HEK293 (cell line): ENCODE results near the gene UNCX.
A peak's percentile ranks its signal among the peaks of the same experiment; 100 is the strongest.

Source experiments
- BCL11A ChIP-seq: fragments of 450-650 bp; formaldehyde crosslinking; IDR thresholded peaks from 2 replicates; pipeline ENCODE4 v1.5.1; 2016; ENCODE audit warnings: low read depth, missing biosample characterization, missing genetic modification characterization
- ELK4 ChIP-seq: IDR thresholded peaks from 2 replicates; pipeline ENCODE4 v1.6.1; 2011; ENCODE audit warnings: mild to moderate bottlenecking, low read depth, low read length, borderline replicate concordance
- FEZF1 ChIP-seq: fragments of 450-650 bp; formaldehyde crosslinking; IDR thresholded peaks from 2 replicates; pipeline ENCODE4 v1.5.1; 2016; ENCODE audit warnings: missing biosample characterization, missing genetic modification characterization
- GLI4 ChIP-seq: fragments of 450-650 bp; formaldehyde crosslinking; IDR thresholded peaks from 2 replicates; pipeline ENCODE4 v1.5.1; 2016; ENCODE audit warnings: missing biosample characterization, missing genetic modification characterization
- PBX3 ChIP-seq: sonication (generic); formaldehyde crosslinking; IDR thresholded peaks from 2 replicates; pipeline ENCODE4 v1.8.1; 2022; ENCODE audit warnings: mild to moderate bottlenecking, moderate library complexity, missing genetic modification reagents
- SALL2 ChIP-seq: fragments of 450-650 bp; formaldehyde crosslinking; IDR thresholded peaks from 2 replicates; pipeline ENCODE4 v1.5.0; 2017; ENCODE audit warnings: missing biosample characterization, mild to moderate bottlenecking, missing genetic modification characterization, borderline replicate concordance
- WT1 ChIP-seq: fragments of 450-650 bp; formaldehyde crosslinking; IDR thresholded peaks from 2 replicates; pipeline ENCODE4 v1.5.1; 2016; ENCODE audit warnings: missing biosample characterization, missing genetic modification characterization
- YY2 ChIP-seq: fragments of 450-650 bp; formaldehyde crosslinking; IDR thresholded peaks from 2 replicates; pipeline ENCODE4 v1.5.1; 2016; ENCODE audit warnings: missing biosample characterization, missing genetic modification characterization
- ZBTB1 ChIP-seq: fragments of 450-650 bp; formaldehyde crosslinking; IDR thresholded peaks from 2 replicates; pipeline ENCODE4 v1.5.1; 2016; ENCODE audit warnings: missing biosample characterization, missing genetic modification characterization
- ZBTB48 ChIP-seq: fragments of 450-650 bp; formaldehyde crosslinking; IDR thresholded peaks from 2 replicates; pipeline ENCODE4 v1.5.1; 2016; ENCODE audit warnings: missing biosample characterization, missing genetic modification characterization
- ZBTB6 ChIP-seq: fragments of 450-650 bp; formaldehyde crosslinking; IDR thresholded peaks from 2 replicates; pipeline ENCODE4 v1.5.1; 2017; ENCODE audit warnings: missing biosample characterization, missing genetic modification characterization
- ZBTB8A ChIP-seq: fragments of 450-650 bp; formaldehyde crosslinking; IDR thresholded peaks from 2 replicates; pipeline ENCODE4 v1.5.1; 2016; ENCODE audit warnings: missing biosample characterization, missing genetic modification characterization
- ZNF19 ChIP-seq: fragments of 450-650 bp; formaldehyde crosslinking; IDR thresholded peaks from 2 replicates; pipeline ENCODE4; 2016; ENCODE audit warnings: missing biosample characterization, missing genetic modification characterization, low read depth
- ZNF211 ChIP-seq: fragments of 450-650 bp; formaldehyde crosslinking; IDR thresholded peaks from 2 replicates; pipeline ENCODE4 v1.5.1; 2016; ENCODE audit warnings: low read depth, missing biosample characterization, missing genetic modification characterization
- ZNF266 ChIP-seq: fragments of 450-650 bp; formaldehyde crosslinking; IDR thresholded peaks from 2 replicates; pipeline ENCODE4 v1.5.1; 2016; ENCODE audit warnings: missing biosample characterization, missing genetic modification characterization, low read depth
- ZNF280D ChIP-seq: fragments of 450-650 bp; formaldehyde crosslinking; IDR thresholded peaks from 2 replicates; pipeline ENCODE4 v1.5.1; 2016; ENCODE audit warnings: missing biosample characterization, missing genetic modification characterization
- ZNF302 ChIP-seq: fragments of 450-650 bp; formaldehyde crosslinking; IDR thresholded peaks from 2 replicates; pipeline ENCODE4 v1.5.1; 2016; ENCODE audit warnings: missing biosample characterization, missing genetic modification characterization, low read depth
- ZNF391 ChIP-seq: fragments of 450-650 bp; formaldehyde crosslinking; IDR thresholded peaks from 2 replicates; pipeline ENCODE4 v1.5.1; 2016; ENCODE audit warnings: low read depth, missing biosample characterization, missing genetic modification characterization, borderline replicate concordance
- ZNF560 ChIP-seq: fragments of 450-650 bp; formaldehyde crosslinking; IDR thresholded peaks from 2 replicates; pipeline ENCODE4 v1.5.1; 2017; ENCODE audit warnings: missing biosample characterization, missing genetic modification characterization, borderline replicate concordance
- ZNF571 ChIP-seq: fragments of 450-650 bp; formaldehyde crosslinking; IDR thresholded peaks from 2 replicates; pipeline ENCODE4 v1.5.0; 2017; ENCODE audit warnings: missing biosample characterization, missing genetic modification characterization
- ZNF610 ChIP-seq: fragments of 450-650 bp; formaldehyde crosslinking; IDR thresholded peaks from 2 replicates; pipeline ENCODE4 v1.5.1; 2016; ENCODE audit warnings: missing biosample characterization, missing genetic modification characterization, borderline replicate concordance
- TF ChIP-seq, protein P1 (sequence below): fragments of 450-650 bp; formaldehyde crosslinking; IDR thresholded peaks from 2 replicates; pipeline ENCODE4 v1.5.1; 2016; ENCODE audit warnings: missing biosample characterization, missing genetic modification characterization
- TF ChIP-seq, protein P2 (sequence below): fragments of 450-650 bp; formaldehyde crosslinking; IDR thresholded peaks from 2 replicates; pipeline ENCODE4 v1.5.1; 2017; ENCODE audit warnings: missing biosample characterization, missing genetic modification characterization
- TF ChIP-seq, protein P3 (sequence below): fragments of 450-650 bp; IDR thresholded peaks from 2 replicates; pipeline ENCODE4 v1.5.1; 2018; ENCODE audit warnings: missing biosample characterization, missing genetic modification characterization
- TF ChIP-seq, protein P4 (sequence below): fragments of 450-650 bp; IDR thresholded peaks from 2 replicates; pipeline ENCODE4 v1.5.1; 2018; ENCODE audit warnings: missing biosample characterization, mild to moderate bottlenecking, missing genetic modification characterization

The UNCX gene

DNA sequence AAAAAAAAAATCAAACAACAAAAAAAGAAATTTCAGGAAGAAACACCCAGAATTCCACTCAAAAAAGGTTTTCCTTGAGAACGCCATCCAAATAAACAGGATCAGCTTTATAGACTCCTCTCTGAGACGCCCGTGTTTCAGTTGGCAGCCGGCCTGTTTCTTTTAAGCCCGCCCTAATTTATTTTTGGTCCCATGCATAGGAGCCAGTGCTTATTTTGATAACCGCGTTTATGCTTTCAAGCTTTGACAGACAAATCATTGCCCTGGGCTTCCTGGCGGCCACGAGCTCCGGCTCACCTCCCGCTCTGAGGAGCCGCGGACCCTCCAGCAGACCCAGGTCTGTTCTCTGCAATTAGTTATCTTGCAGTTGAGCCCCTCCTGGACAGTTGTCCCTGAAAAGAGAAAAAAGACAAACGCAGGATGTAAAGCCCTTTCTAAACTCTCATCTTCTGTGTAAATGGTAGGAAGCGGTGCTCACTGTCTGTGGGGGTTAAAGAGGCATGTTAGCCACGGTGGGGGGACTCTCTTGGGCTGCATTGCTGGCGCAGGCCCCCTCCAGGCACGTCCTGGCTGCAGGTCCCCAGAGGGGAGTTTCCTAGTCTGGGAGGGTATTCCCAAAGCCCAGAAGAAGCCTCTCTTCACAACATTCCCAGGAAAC lies 22.2 kb upstream of the UNCX start (continued):
- TF ChIP-seq, protein P1, sequence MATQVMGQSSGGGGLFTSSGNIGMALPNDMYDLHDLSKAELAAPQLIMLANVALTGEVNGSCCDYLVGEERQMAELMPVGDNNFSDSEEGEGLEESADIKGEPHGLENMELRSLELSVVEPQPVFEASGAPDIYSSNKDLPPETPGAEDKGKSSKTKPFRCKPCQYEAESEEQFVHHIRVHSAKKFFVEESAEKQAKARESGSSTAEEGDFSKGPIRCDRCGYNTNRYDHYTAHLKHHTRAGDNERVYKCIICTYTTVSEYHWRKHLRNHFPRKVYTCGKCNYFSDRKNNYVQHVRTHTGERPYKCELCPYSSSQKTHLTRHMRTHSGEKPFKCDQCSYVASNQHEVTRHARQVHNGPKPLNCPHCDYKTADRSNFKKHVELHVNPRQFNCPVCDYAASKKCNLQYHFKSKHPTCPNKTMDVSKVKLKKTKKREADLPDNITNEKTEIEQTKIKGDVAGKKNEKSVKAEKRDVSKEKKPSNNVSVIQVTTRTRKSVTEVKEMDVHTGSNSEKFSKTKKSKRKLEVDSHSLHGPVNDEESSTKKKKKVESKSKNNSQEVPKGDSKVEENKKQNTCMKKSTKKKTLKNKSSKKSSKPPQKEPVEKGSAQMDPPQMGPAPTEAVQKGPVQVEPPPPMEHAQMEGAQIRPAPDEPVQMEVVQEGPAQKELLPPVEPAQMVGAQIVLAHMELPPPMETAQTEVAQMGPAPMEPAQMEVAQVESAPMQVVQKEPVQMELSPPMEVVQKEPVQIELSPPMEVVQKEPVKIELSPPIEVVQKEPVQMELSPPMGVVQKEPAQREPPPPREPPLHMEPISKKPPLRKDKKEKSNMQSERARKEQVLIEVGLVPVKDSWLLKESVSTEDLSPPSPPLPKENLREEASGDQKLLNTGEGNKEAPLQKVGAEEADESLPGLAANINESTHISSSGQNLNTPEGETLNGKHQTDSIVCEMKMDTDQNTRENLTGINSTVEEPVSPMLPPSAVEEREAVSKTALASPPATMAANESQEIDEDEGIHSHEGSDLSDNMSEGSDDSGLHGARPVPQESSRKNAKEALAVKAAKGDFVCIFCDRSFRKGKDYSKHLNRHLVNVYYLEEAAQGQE (tag by site-specific recombination): no peak
- no peak for TF ChIP-seq ZNF610 (tag by site-specific recombination)
- TF ChIP-seq ZNF211 (tag by site-specific recombination): no peak
- no peak for TF ChIP-seq WT1 (tag by site-specific recombination)
- no peak for TF ChIP-seq ZNF266
- TF ChIP-seq ZNF560 (tag by site-specific recombination): no peak
- no peak for TF ChIP-seq ZNF19 (tag by site-specific recombination)
- no peak for TF ChIP-seq SALL2
- no peak for TF ChIP-seq ZNF280D (tag by site-specific recombination)
- TF ChIP-seq ZNF302 (tag by site-specific recombination): no peak
- TF ChIP-seq YY2 (tag by site-specific recombination): no peak
- TF ChIP-seq, protein P2, sequence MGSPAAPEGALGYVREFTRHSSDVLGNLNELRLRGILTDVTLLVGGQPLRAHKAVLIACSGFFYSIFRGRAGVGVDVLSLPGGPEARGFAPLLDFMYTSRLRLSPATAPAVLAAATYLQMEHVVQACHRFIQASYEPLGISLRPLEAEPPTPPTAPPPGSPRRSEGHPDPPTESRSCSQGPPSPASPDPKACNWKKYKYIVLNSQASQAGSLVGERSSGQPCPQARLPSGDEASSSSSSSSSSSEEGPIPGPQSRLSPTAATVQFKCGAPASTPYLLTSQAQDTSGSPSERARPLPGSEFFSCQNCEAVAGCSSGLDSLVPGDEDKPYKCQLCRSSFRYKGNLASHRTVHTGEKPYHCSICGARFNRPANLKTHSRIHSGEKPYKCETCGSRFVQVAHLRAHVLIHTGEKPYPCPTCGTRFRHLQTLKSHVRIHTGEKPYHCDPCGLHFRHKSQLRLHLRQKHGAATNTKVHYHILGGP (tag by site-specific recombination): 0 out of 2 replicates have a peak, but pooled peaks have one; percentile 11
- TF ChIP-seq, protein P3, sequence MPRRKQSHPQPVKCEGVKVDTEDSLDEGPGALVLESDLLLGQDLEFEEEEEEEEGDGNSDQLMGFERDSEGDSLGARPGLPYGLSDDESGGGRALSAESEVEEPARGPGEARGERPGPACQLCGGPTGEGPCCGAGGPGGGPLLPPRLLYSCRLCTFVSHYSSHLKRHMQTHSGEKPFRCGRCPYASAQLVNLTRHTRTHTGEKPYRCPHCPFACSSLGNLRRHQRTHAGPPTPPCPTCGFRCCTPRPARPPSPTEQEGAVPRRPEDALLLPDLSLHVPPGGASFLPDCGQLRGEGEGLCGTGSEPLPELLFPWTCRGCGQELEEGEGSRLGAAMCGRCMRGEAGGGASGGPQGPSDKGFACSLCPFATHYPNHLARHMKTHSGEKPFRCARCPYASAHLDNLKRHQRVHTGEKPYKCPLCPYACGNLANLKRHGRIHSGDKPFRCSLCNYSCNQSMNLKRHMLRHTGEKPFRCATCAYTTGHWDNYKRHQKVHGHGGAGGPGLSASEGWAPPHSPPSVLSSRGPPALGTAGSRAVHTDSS (tag by site-specific recombination): no peak
- no peak for TF ChIP-seq ELK4
- peak; percentile 30; the same call in 1 of the 2 replicates for TF ChIP-seq ZBTB8A
- no peak for TF ChIP-seq BCL11A
- no peak for TF ChIP-seq GLI4 (tag by site-specific recombination)
- TF ChIP-seq ZBTB1 (tag by site-specific recombination): no peak
- no peak for TF ChIP-seq ZBTB48
- TF ChIP-seq, protein P4, sequence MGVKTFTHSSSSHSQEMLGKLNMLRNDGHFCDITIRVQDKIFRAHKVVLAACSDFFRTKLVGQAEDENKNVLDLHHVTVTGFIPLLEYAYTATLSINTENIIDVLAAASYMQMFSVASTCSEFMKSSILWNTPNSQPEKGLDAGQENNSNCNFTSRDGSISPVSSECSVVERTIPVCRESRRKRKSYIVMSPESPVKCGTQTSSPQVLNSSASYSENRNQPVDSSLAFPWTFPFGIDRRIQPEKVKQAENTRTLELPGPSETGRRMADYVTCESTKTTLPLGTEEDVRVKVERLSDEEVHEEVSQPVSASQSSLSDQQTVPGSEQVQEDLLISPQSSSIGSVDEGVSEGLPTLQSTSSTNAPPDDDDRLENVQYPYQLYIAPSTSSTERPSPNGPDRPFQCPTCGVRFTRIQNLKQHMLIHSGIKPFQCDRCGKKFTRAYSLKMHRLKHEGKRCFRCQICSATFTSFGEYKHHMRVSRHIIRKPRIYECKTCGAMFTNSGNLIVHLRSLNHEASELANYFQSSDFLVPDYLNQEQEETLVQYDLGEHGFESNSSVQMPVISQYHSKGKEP (tag by site-specific recombination): no peak
- no peak for TF ChIP-seq ZNF571 (tag by site-specific recombination)
- TF ChIP-seq PBX3 (CRISPR knock-in tag): no peak
- TF ChIP-seq ZBTB6 (tag by site-specific recombination): no peak
- TF ChIP-seq FEZF1 (tag by site-specific recombination): no peak
- no peak for TF ChIP-seq ZNF391 (tag by site-specific recombination)
